ENCODE results near the gene TEX36. TPM values are rescaled to one million over a fixed set of nuclear protein-coding genes. Genes with fewer than 3 reads are reported as not detected.

The TEX36 gene
- total RNA-seq, 1 donor from 2014 or later = not detected

DNA sequence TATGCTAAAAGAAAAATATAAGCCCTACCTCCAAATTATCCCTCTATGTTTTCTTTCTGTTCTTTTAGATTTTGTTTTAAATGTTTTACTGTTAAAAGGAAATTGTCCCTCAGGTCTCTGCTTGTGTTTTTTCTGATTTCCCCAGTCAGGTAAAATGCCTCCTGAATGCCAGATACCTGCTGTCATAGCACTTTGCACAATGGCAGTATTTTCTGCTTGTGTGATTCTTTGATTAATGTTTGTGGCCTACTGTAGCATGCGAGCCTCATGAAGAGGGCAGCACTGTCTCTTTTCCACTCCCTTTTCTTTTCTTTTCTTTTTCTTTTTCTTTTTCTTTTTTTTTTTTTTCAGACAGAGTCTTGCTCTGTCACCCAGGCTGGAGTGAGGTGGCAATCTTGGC, 71.2 kb downstream of the TEX36 start:
- Mint-ChIP-seq H3K27me3 (ENCODE audit: insufficient read depth, low read depth) (peaks cover 3% of the 10 kb centered on the region), H3K4me3 (no peak overlapping the region), H3K4me1 (peaks cover 2% of the 10 kb centered on the region), H3K27ac (no peak overlapping the region), H3K9me3 (no peaks in the 10 kb centered on the region), H3K36me3 (no peaks in the 10 kb centered on the region)
- DNase-seq (ENCODE audit: low spot score) = no peak
- Histone ChIP-seq H3K27me3 (no peaks in the 10 kb centered on the region), H3K9ac (no peak overlapping the region), H4K20me1 (ENCODE audit: low read depth) (no peaks in the 10 kb centered on the region), H3K4me2 (no peak overlapping the region), H3K79me2 (ENCODE audit: low read depth) (no peaks in the 10 kb centered on the region), H3K4me1 (no peaks in the 10 kb centered on the region), H3K9me3 (ENCODE audit: low read depth) (no peaks in the 10 kb centered on the region), H3F3A (ENCODE audit: low read depth) (no peaks in the 10 kb centered on the region), H3K4me3 (no peak overlapping the region), H3K36me3 (no peaks in the 10 kb centered on the region), H2AFZ (replicated peaks) (no peak overlapping the region), H3K27ac (no peak overlapping the region)
- TF ChIP-seq, protein P1, sequence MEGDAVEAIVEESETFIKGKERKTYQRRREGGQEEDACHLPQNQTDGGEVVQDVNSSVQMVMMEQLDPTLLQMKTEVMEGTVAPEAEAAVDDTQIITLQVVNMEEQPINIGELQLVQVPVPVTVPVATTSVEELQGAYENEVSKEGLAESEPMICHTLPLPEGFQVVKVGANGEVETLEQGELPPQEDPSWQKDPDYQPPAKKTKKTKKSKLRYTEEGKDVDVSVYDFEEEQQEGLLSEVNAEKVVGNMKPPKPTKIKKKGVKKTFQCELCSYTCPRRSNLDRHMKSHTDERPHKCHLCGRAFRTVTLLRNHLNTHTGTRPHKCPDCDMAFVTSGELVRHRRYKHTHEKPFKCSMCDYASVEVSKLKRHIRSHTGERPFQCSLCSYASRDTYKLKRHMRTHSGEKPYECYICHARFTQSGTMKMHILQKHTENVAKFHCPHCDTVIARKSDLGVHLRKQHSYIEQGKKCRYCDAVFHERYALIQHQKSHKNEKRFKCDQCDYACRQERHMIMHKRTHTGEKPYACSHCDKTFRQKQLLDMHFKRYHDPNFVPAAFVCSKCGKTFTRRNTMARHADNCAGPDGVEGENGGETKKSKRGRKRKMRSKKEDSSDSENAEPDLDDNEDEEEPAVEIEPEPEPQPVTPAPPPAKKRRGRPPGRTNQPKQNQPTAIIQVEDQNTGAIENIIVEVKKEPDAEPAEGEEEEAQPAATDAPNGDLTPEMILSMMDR (IDR thresholded peaks at IDR 0.05) = no peak
- TF ChIP-seq EZH2phosphoT487 (IDR thresholded peaks at IDR 0.05) = no peak
- no peak for TF ChIP-seq EZH2 (IDR thresholded peaks at IDR 0.05)

DNA sequence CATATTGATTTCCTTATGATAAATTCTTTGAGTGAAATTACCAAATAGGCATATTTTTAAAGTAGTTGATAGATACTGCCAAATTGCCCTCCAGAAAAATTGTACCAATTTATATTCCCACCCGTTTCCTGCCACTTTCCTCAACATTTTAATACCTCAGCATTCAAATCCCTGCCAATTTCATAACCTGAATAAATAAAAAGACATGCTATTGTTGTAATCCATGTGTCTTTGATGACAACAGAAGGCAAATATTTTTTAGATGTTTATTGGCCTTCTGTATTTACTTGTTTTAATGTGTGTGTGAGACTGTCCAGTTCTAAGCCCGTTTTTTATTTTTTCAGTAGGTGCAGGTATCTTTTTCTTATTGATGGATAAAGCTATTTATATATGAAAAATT, 71.7 kb downstream of the TEX36 start:
- peaks cover 2% of the 10 kb centered on the region for H3K4me1 Mint-ChIP-seq
- H3K27ac ChIP-seq = no peak overlapping the region
- H3K9ac ChIP-seq = no peak overlapping the region
- H2AFZ ChIP-seq (replicated peaks) = no peak overlapping the region
- DNase-seq (ENCODE audit: low spot score) = no peak
- no peak overlapping the region for H3K4me2 ChIP-seq
- H3K9me3 Mint-ChIP-seq = no peaks in the 10 kb centered on the region
- TF ChIP-seq, protein P1 (IDR thresholded peaks at IDR 0.05) = no peak
- TF ChIP-seq EZH2 (IDR thresholded peaks at IDR 0.05) (no peak), EZH2phosphoT487 (IDR thresholded peaks at IDR 0.05) (no peak)
- H3K4me1 ChIP-seq = no peaks in the 10 kb centered on the region
- H3K4me3 Mint-ChIP-seq = no peak overlapping the region
- peaks cover 3% of the 10 kb centered on the region for H3K27me3 Mint-ChIP-seq (ENCODE audit: insufficient read depth, low read depth)
- no peaks in the 10 kb centered on the region for H3K36me3 ChIP-seq
- no peaks in the 10 kb centered on the region for H3K9me3 ChIP-seq (ENCODE audit: low read depth)
- no peaks in the 10 kb centered on the region for H3K27me3 ChIP-seq
- H3K36me3 Mint-ChIP-seq = no peaks in the 10 kb centered on the region
- H3K27ac Mint-ChIP-seq = no peak overlapping the region
- no peaks in the 10 kb centered on the region for H3F3A ChIP-seq (ENCODE audit: low read depth)
- no peak overlapping the region for H3K4me3 ChIP-seq
- H4K20me1 ChIP-seq (ENCODE audit: low read depth) = no peaks in the 10 kb centered on the region
- no peaks in the 10 kb centered on the region for H3K79me2 ChIP-seq (ENCODE audit: low read depth)

GRCh38 chr10:125609859-125610258, 73.1 kb downstream of the TEX36 start:
- no peak for DNase-seq (ENCODE audit: low spot score)
- Histone ChIP-seq H3K36me3 (no peaks in the 10 kb centered on the region), H3K9me3 (ENCODE audit: low read depth) (no peaks in the 10 kb centered on the region), H3K27me3 (no peaks in the 10 kb centered on the region), H3F3A (ENCODE audit: low read depth) (no peaks in the 10 kb centered on the region), H3K27ac (no peak overlapping the region), H3K4me1 (no peaks in the 10 kb centered on the region), H2AFZ (replicated peaks) (no peak overlapping the region), H3K4me3 (no peak overlapping the region), H3K79me2 (ENCODE audit: low read depth) (no peaks in the 10 kb centered on the region), H3K4me2 (no peak overlapping the region), H3K9ac (no peak overlapping the region), H4K20me1 (ENCODE audit: low read depth) (no peaks in the 10 kb centered on the region)
- TF ChIP-seq EZH2 (IDR thresholded peaks at IDR 0.05) = no peak
- TF ChIP-seq, protein P1 (IDR thresholded peaks at IDR 0.05) = no peak
- H3K4me1 Mint-ChIP-seq = peaks cover 2% of the 10 kb centered on the region
- H3K9me3 Mint-ChIP-seq = peaks cover 4% of the 10 kb centered on the region
- peaks cover 3% of the 10 kb centered on the region for H3K27me3 Mint-ChIP-seq (ENCODE audit: insufficient read depth, low read depth)
- H3K36me3 Mint-ChIP-seq = no peaks in the 10 kb centered on the region
- H3K27ac Mint-ChIP-seq = no peak overlapping the region
- H3K4me3 Mint-ChIP-seq = no peak overlapping the region
